IgD-negative memory B cell (primary cell): ENCODE data around the gene DNAJB7. TPM values are rescaled to one million over a fixed set of nuclear protein-coding genes. Genes with fewer than 3 reads are reported as not detected.

Experiments
- H3K27ac Mint-ChIP-seq, 3 donors: one replicate each; pipeline ENCODE4 v1.8.0; 2020 to 2022; ENCODE audit warnings: mild to moderate bottlenecking in 3 of 3, mixed read lengths in 3 of 3, moderate library complexity in 1 of 3
- H3K27me3 Mint-ChIP-seq: one replicate; pipeline ENCODE4 v1.8.0; 2021; ENCODE audit warnings: mixed read lengths
- H3K36me3 Mint-ChIP-seq: one replicate; pipeline ENCODE4 v1.8.0; 2020; ENCODE audit warnings: mild to moderate bottlenecking, mixed read lengths
- H3K4me1 Mint-ChIP-seq, 3 donors: one replicate each; pipeline ENCODE4 v1.8.0; 2020 to 2022; ENCODE audit warnings: mixed read lengths in 3 of 3, mild to moderate bottlenecking in 1 of 3
- H3K4me3 Mint-ChIP-seq, 4 donors: one replicate each; pipeline ENCODE4 v1.8.0; 2020 to 2022; ENCODE audit warnings: mild to moderate bottlenecking in 4 of 4, mixed read lengths in 4 of 4, moderate library complexity in 3 of 4
- H3K9me3 Mint-ChIP-seq, 3 donors: one replicate each; pipeline ENCODE4 v1.8.0; 2020 to 2021; ENCODE audit warnings: mixed read lengths in 3 of 3, mild to moderate bottlenecking in 1 of 3
- polyA plus RNA-seq: library from polyadenylated mRNA; unstranded; fragments of 300-500 nt; fragmentation: Illumina TruSeq; gene quantifications from one replicate; pipeline ENCODE4 v1.2.3, GENCODE V29; 2021

DNAJB7 gene
- polyA plus RNA-seq, 1 donor from 2014 or later = 0.09 TPM

- Mint-ChIP-seq H3K4me3 (peak within 1 kb of the TSS; percentile 90 to 98 (median 96)), H3K27ac (peak within 1 kb of the TSS; percentile 72 to 95 (median 94)), H3K9me3 (no peaks in the 10 kb centered on the region), H3K4me1 (peaks cover 21 to 34% (median 23%) of the 10 kb centered on the region in 3 donors), H3K36me3 (peaks cover 5% of the 10 kb centered on the region), H3K27me3 (no peaks in the 10 kb centered on the region)
Measured at GRCh38 chr22:40818747-40819598, 42.9 kb downstream of the DNAJB7 start, which contains the start of gene SLC25A17. Gene SLC25A17, minus strand, starts transcription at chr22:40819346. Its CDS starts 98 bp downstream, at chr22:40819248.

- Mint-ChIP-seq H3K27me3 (no peaks in the 10 kb centered on the region), H3K27ac (peak overlapping the region; percentile 72 to 95 (median 94)), H3K9me3 (no peaks in the 10 kb centered on the region), H3K4me3 (peak overlapping the region; percentile 90 to 98 (median 96)), H3K36me3 (peaks cover 5% of the 10 kb centered on the region), H3K4me1 (peaks cover 24 to 34% (median 26%) of the 10 kb centered on the region in 3 donors)
Measured at GRCh38 chr22:40818192-40818746, 43.6 kb downstream of the DNAJB7 start.

- peak overlapping the region; percentile 90 to 98 (median 96) for H3K4me3 Mint-ChIP-seq
- peaks cover 24 to 34% (median 26%) of the 10 kb centered on the region in 3 donors for H3K4me1 Mint-ChIP-seq
- peak overlapping the region; percentile 72 to 94 (median 77) for H3K27ac Mint-ChIP-seq
- H3K9me3 Mint-ChIP-seq = no peaks in the 10 kb centered on the region
- H3K27me3 Mint-ChIP-seq = no peaks in the 10 kb centered on the region
- peaks cover 5% of the 10 kb centered on the region for H3K36me3 Mint-ChIP-seq
Measured at GRCh38 chr22:40817737-40818136, 44.2 kb downstream of the DNAJB7 start.

DNA sequence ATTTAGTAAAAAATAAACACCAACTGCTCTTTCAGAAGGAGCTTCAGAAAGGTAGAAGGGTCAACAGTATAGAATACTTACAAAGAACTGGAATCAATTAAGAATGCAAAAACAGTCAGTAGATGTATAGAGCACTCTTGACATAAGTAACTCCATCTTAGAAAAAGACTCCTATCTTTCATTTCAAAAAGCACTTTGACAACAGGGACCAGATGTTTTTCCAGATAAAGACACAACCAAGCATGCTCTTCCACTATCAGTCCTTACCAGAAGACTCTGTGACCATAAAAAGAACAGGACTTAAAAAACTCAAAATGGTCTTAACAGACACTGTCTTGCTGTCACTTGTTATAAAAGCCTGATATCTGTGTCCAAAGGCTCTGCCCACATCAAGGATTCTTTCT is 48.0 kb downstream of the DNAJB7 start:
- H3K9me3 Mint-ChIP-seq = no peaks in the 10 kb centered on the region

More for the DNA sequence above, 48.0 kb downstream of the DNAJB7 start:
- H3K27ac Mint-ChIP-seq = peak overlapping the region in 1 of 3 donors; percentile 61
- no peaks in the 10 kb centered on the region for H3K27me3 Mint-ChIP-seq
- no peak overlapping the region for H3K4me3 Mint-ChIP-seq
- peaks cover 31 to 33% (median 32%) of the 10 kb centered on the region in 3 donors for H3K4me1 Mint-ChIP-seq
- peaks cover 7% of the 10 kb centered on the region for H3K36me3 Mint-ChIP-seq

Other genes starting within 250 kb of the DNAJB7 start
- gene MRTFA, start 225.4 kb downstream of the DNAJB7 start, polyA plus RNA-seq = 17.2 TPM
- not detected for gene MCHR1, start 182.6 kb downstream of the DNAJB7 start, polyA plus RNA-seq
- 19.1 TPM for gene SLC25A17, start 42.8 kb downstream of the DNAJB7 start, polyA plus RNA-seq
- gene ST13, start 5.5 kb downstream of the DNAJB7 start, polyA plus RNA-seq = 211 TPM
- gene XPNPEP3, start 5.0 kb downstream of the DNAJB7 start, polyA plus RNA-seq = 11.9 TPM
- gene RBX1, start 89.3 kb upstream of the DNAJB7 start, polyA plus RNA-seq = 150 TPM
- gene EP300, start 230.5 kb upstream of the DNAJB7 start, polyA plus RNA-seq = 26.0 TPM